B cell (primary cell): ENCODE data around the gene GRM8. TPM values are rescaled to one million over a fixed set of nuclear protein-coding genes. Genes with fewer than 3 reads are reported as not detected.

Experiments
- ATAC-seq: fragments of 200-7000 bp; cut with Tn5 transposase; one replicate; pipeline ENCODE4 v1.10.0; 2021; ENCODE audit warnings: low read depth, mild to moderate bottlenecking, moderate number of reproducible peaks, moderate library complexity
- CTCF ChIA-PET: fragments of 350-600 bp; sonication (Branson Sonifier 250); formaldehyde crosslinking; loops from one replicate; lab custom pipeline; 2021; ENCODE audit warnings: antibody characterized with exemption, inconsistent platforms; lab: Charles Lee
- POLR2A ChIA-PET: fragments of 350-600 bp; sonication (Branson Sonifier 250); formaldehyde crosslinking; loops from one replicate; lab custom pipeline; 2021; ENCODE audit warnings: antibody characterized with exemption; lab: Charles Lee
- DNase-seq: peaks from one replicate; pipeline ENCODE4 v3.0.0; 2013
- H2AFZ ChIP-seq: 2 replicates; pipeline ENCODE4 v1.6.1; 2012; ENCODE audit warnings: mild to moderate bottlenecking, low read depth, low read length; ENCODE audit not compliant: insufficient read depth, poor library complexity, severe bottlenecking
- H3K27ac ChIP-seq, 2 donors: 1 replicate in 1 of 2; 2 replicates in 1 of 2; pipeline ENCODE4 v1.5.1; 2012 to 2013; ENCODE audit warnings: low read length in 2 of 2, mild to moderate bottlenecking in 2 of 2, moderate library complexity in 1 of 2
- H3K27me3 ChIP-seq, 4 experiments: fragments of 200-600 bp in 1 of 4; sonication (generic) in 1 of 4; replicated peaks in 1 of 4; 1 replicate in 2 of 4; 2 replicates in 2 of 4; pipeline versions ENCODE4 v1.6.1 to v1.7.0; 2013 to 2016; ENCODE audit warnings: low read length in 3 of 4, mild to moderate bottlenecking in 2 of 4, mixed read lengths in 1 of 4, moderate library complexity in 1 of 4; ENCODE audit not compliant: insufficient read depth in 4 of 4, control insufficient read depth in 3 of 4; ENCODE audit errors: control extremely low read depth in 1 of 4
- H3K36me3 ChIP-seq, 2 experiments: replicated peaks in 1 of 2; 1 replicate in 1 of 2; 2 replicates in 1 of 2; pipeline versions ENCODE4 v1.6.1 to v1.7.1; 2013; ENCODE audit warnings: low read length in 1 of 2; ENCODE audit not compliant: insufficient read depth in 2 of 2, control insufficient read depth in 1 of 2; ENCODE audit errors: control extremely low read depth in 1 of 2, extremely low read depth in 1 of 2
- H3K4me1 ChIP-seq, 2 donors: fragments of 200-600 bp in 1 of 2; sonication (generic) in 1 of 2; 1 replicate in 1 of 2; 2 replicates in 1 of 2; pipeline versions ENCODE4 v1.5.1 to v1.6.1; 2013 to 2017; ENCODE audit warnings: low read length in 2 of 2; ENCODE audit not compliant: control insufficient read depth in 2 of 2, insufficient read depth in 2 of 2
- H3K4me2 ChIP-seq: replicated peaks from 2 replicates; pipeline ENCODE3; 2012; ENCODE audit warnings: mild to moderate bottlenecking, low read depth, low read length; ENCODE audit not compliant: poor library complexity, severe bottlenecking
- H3K4me3 ChIP-seq, 5 experiments: fragments of 200-600 bp in 1 of 5; sonication (generic) in 1 of 5; 1 replicate in 3 of 5; 2 replicates in 2 of 5; pipeline versions ENCODE4 v1.5.1 to v1.7.0; 2011 to 2016; ENCODE audit warnings: low read length in 4 of 5, mild to moderate bottlenecking in 4 of 5, low read depth in 2 of 5, control low read depth in 1 of 5, moderate library complexity in 1 of 5; ENCODE audit not compliant: insufficient read depth in 1 of 5; ENCODE audit errors: control extremely low read depth in 1 of 5, extremely low read depth in 1 of 5
- H3K79me2 ChIP-seq: fragments of 200-600 bp; sonication (generic); one replicate; pipeline ENCODE4 v1.6.0; 2016; ENCODE audit warnings: low read length; ENCODE audit not compliant: control insufficient read depth, insufficient read depth
- H3K9ac ChIP-seq: fragments of 200-600 bp; sonication (generic); 2 replicates; pipeline ENCODE4 v1.6.1; 2017; ENCODE audit warnings: mild to moderate bottlenecking, low read length, moderate library complexity
- H3K9me3 ChIP-seq, 3 donors: one replicate each; pipeline versions ENCODE4 v1.6.1 to v1.7.1; 2013; ENCODE audit warnings: low read length in 2 of 3; ENCODE audit not compliant: control insufficient read depth in 2 of 3, insufficient read depth in 1 of 3; ENCODE audit errors: control extremely low read depth in 1 of 3
- H4K20me1 ChIP-seq: 2 replicates; pipeline ENCODE4 v1.6.0; 2012; ENCODE audit warnings: mild to moderate bottlenecking, low read length; ENCODE audit not compliant: insufficient read depth, control insufficient read depth, poor library complexity, severe bottlenecking
- H3K27ac Mint-ChIP-seq: one replicate; pipeline ENCODE4 v1.8.0; 2021; ENCODE audit warnings: mixed read lengths
- H3K27me3 Mint-ChIP-seq: one replicate; pipeline ENCODE4 v1.8.0; 2021; ENCODE audit warnings: mixed read lengths
- H3K4me1 Mint-ChIP-seq: one replicate; pipeline ENCODE4 v1.8.0; 2021; ENCODE audit warnings: mixed read lengths
- H3K4me3 Mint-ChIP-seq: one replicate; pipeline ENCODE4 v1.8.0; 2021; ENCODE audit warnings: mixed read lengths
- H3K9me3 Mint-ChIP-seq: one replicate; pipeline ENCODE4 v1.8.0; 2022; ENCODE audit warnings: mixed read lengths; ENCODE audit not compliant: insufficient read depth
- CTCF ChIP-seq: fragments of 200-600 bp; IDR thresholded peaks from one replicate; pipeline ENCODE4 v1.8.0; 2022; ENCODE audit warnings: antibody characterized with exemption, mild to moderate bottlenecking
- EZH2 ChIP-seq: IDR thresholded peaks from 2 replicates; pipeline ENCODE4 v1.6.1; 2012; ENCODE audit warnings: borderline replicate concordance, low read depth, mild to moderate bottlenecking, moderate library complexity, low read length; ENCODE audit not compliant: insufficient read depth, poor library complexity, severe bottlenecking
- WGBS: methylation state at CpG from one replicate; pipeline ENCODE4 v1.1.5; 2013; ENCODE audit warnings: missing lambda C conversion rate; ENCODE audit not compliant: insufficient coverage; 5-methylcytosine and 5-hydroxymethylcytosine counted together
- intact Hi-C: fragments of 100-400 bp; cut with micrococcal nuclease; formaldehyde crosslinking; loops from one replicate; pipeline ENCODE4 v1.10.0; 2022
- polyA plus RNA-seq: library from polyadenylated mRNA; depleted of rRNA; stranded (reverse); fragments of >200 nt; gene quantifications from 2 replicates; pipeline ENCODE4 v1.2.3, GENCODE V29; 2012
- total RNA-seq, 2 donors: library from RNA; stranded (reverse); fragments of 120-200 nt in 1 of 2; gene quantifications; 1 replicate in 1 of 2; 2 replicates in 1 of 2; pipeline versions ENCODE4 v1.2.3 to v1.2.4, GENCODE V29; 2013 to 2022

Gene GRM8
- total and polyA plus RNA-seq, 2 donors (not counting 1 experiment from before 2014, with no cell fraction given), result not detected

GRCh38 chr7:126524967-126525366 is 727.8 kb downstream of the GRM8 start:
- ATAC-seq (no peak), DNase-seq (no peak)
- Mint-ChIP-seq H3K27me3 (no peaks in the 10 kb centered on the region), H3K27ac (no peak overlapping the region), H3K4me3 (no peak overlapping the region), H3K9me3 (no peaks in the 10 kb centered on the region), H3K4me1 (no peaks in the 10 kb centered on the region)
- Histone ChIP-seq H3K27ac (no peak overlapping the region), H3K9me3 (no peaks in the 10 kb centered on the region), H3K4me1 (no peaks in the 10 kb centered on the region), H3K4me3 (no peak overlapping the region), H3K36me3 (no peaks in the 10 kb centered on the region), H3K4me2 (no peak overlapping the region), H3K79me2 (no peaks in the 10 kb centered on the region), H3K27me3 (no peaks in the 10 kb centered on the region), H2AFZ (no peak overlapping the region), H4K20me1 (no peaks in the 10 kb centered on the region), H3K9ac (no peak overlapping the region)
- ChIA-PET POLR2A (no interaction called here), CTCF (no interaction called here)
- intact Hi-C loops, result no loop called here
- no CpG with 5 or more reads among the region's 1 CpG for WGBS
- TF ChIP-seq EZH2, result no peak

- no peak overlapping the region for H3K27ac ChIP-seq
- H3K9ac ChIP-seq, result no peak overlapping the region
- no peak for TF ChIP-seq EZH2
- no peak for TF ChIP-seq CTCF
- ATAC-seq (no peak), DNase-seq (no peak)
- H3K9me3 ChIP-seq, result no peaks in the 10 kb centered on the region
- H3K4me2 ChIP-seq, result no peak overlapping the region
- H3K27me3 ChIP-seq, result no peaks in the 10 kb centered on the region
- ChIA-PET POLR2A (no interaction called here), CTCF (no interaction called here)
- H3K79me2 ChIP-seq, result no peaks in the 10 kb centered on the region
- intact Hi-C loops, result no loop called here
- Mint-ChIP-seq H3K4me1 (no peaks in the 10 kb centered on the region), H3K9me3 (no peaks in the 10 kb centered on the region), H3K27me3 (no peaks in the 10 kb centered on the region), H3K27ac (no peak overlapping the region), H3K4me3 (no peak overlapping the region)
- no peak overlapping the region for H2AFZ ChIP-seq
- H3K36me3 ChIP-seq, result no peaks in the 10 kb centered on the region
- H4K20me1 ChIP-seq, result no peaks in the 10 kb centered on the region
- no CpG with 5 or more reads among the region's 2 CpGs for WGBS
- H3K4me1 ChIP-seq, result no peaks in the 10 kb centered on the region
- H3K4me3 ChIP-seq, result no peak overlapping the region
These were observed 741.7 kb downstream of the GRM8 start for GRCh38 chr7:126511046-126511445.
